Stomach (tissue), 9 donors: ENCODE measurements around the gene DTYMK. TPM values are rescaled to one million over a fixed set of nuclear protein-coding genes. Genes with fewer than 3 reads are reported as not detected.

Experiments
- DNase-seq, 2 donors: peaks; one replicate each; pipeline versions ENCODE4 v3.0.0 to v3.0.0-alpha.2; 2013 to 2019
- H3K27ac ChIP-seq, 5 donors: fragments of 200-600 bp in 4 of 5; sonication (generic) in 4 of 5; one replicate each; pipeline ENCODE4 v1.5.1; 2013 to 2019; ENCODE audit warnings: mild to moderate bottlenecking in 1 of 5, moderate library complexity in 1 of 5
- H3K27me3 ChIP-seq, 3 donors: fragments of 200-600 bp; sonication (generic); one replicate each; pipeline ENCODE4 v1.5.1; 2017 to 2019; ENCODE audit warnings: mixed run types in 1 of 3
- H3K36me3 ChIP-seq, 4 donors: fragments of 200-600 bp; sonication (generic); 1 replicate in 3 of 4; 2 replicates in 1 of 4; pipeline ENCODE4 v1.5.1; 2016 to 2019
- H3K4me1 ChIP-seq, 4 donors: fragments of 200-600 bp; sonication (generic); one replicate each; pipeline ENCODE4 v1.5.1; 2016 to 2019
- H3K4me3 ChIP-seq, 4 donors: fragments of 200-600 bp; sonication (generic) in 3 of 4; one replicate each; pipeline ENCODE4 v1.5.1; 2016 to 2019; ENCODE audit warnings: mild to moderate bottlenecking in 1 of 4
- H3K9me3 ChIP-seq, 4 donors: fragments of 200-600 bp; sonication (generic); one replicate each; pipeline ENCODE4 v1.5.1; 2016 to 2019
- CTCF ChIP-seq, 7 experiments: fragments of 450-650 bp in 4 of 7; fragments of 200-600 bp in 3 of 7; sonication (generic) in 3 of 7; IDR thresholded peaks; one replicate each; pipeline ENCODE4 v1.5.1; 2016 to 2019; ENCODE audit warnings: antibody characterized with exemption in 7 of 7, control low read depth in 2 of 7, mild to moderate bottlenecking in 1 of 7
- EP300 ChIP-seq: sonication (generic); formaldehyde crosslinking; IDR thresholded peaks from one replicate; pipeline ENCODE4 v1.6.1; 2017; ENCODE audit warnings: antibody characterized with exemption
- POLR2A ChIP-seq, 4 donors: fragments of 450-650 bp; IDR thresholded peaks; one replicate each; pipeline ENCODE4 v1.6.1; 2016; ENCODE audit warnings: antibody characterized with exemption in 4 of 4, control low read depth in 2 of 4, mild to moderate bottlenecking in 1 of 4, moderate library complexity in 1 of 4
- POLR2AphosphoS5 ChIP-seq, 3 donors: sonication (generic); formaldehyde crosslinking; IDR thresholded peaks; one replicate each; pipeline ENCODE4 v1.6.1; 2016; ENCODE audit warnings: antibody characterized with exemption in 3 of 3
- WGBS, 5 donors: extraction: QIAGEN DNeasy Blood & Tissue Kit in 3 of 5; methylation state at CpG; one replicate each; pipeline versions ENCODE4 v1.1.5 to v1.1.7; 2013 to 2018; 5-methylcytosine and 5-hydroxymethylcytosine counted together
- intact Hi-C: fragments of 100-400 bp; cut with DNase I; formaldehyde crosslinking; loops from one replicate; pipeline ENCODE4 v1.15.1; 2023; ENCODE audit warnings: low total_unique reads
- polyA plus RNA-seq, 3 donors: library from polyadenylated mRNA; stranded (reverse); fragments of 200-250 nt; gene quantifications; one replicate each; pipeline ENCODE4 v1.2.3, GENCODE V29; 2013
- total RNA-seq, 5 donors: library from RNA; depleted of rRNA; stranded (reverse); fragments of >200 nt; gene quantifications; one replicate each; pipeline versions ENCODE4 v1.1.0 to v1.2.3, GENCODE V29; 2014 to 2016
- donor health status: healthy with polysubstance abuse.
- donor health status: Bipolar disorder and iron deficiency.
- donor health status: healthy.

Gene DTYMK
- total and polyA plus RNA-seq, 8 donors: 3.5 to 50.0 (median 21.7) TPM

- intact Hi-C loops: no loop called here
- Histone ChIP-seq H3K4me3 (peak overlapping the region; percentile 75 to 94 (median 90)), H3K4me1 (peaks cover 19 to 27% (median 23%) of the 10 kb centered on the region in 4 donors), H3K27me3 (no peaks in the 10 kb centered on the region), H3K9me3 (peaks cover 0 to 4% (median 0%) of the 10 kb centered on the region in 4 donors), H3K36me3 (peaks cover 27 to 40% (median 39%) of the 10 kb centered on the region in 4 donors), H3K27ac (peak overlapping the region; percentile 95 to 99 (median 97))
- 36 to 58% (median 44%) methylated on average over 7 to 11 of the region's 11 CpGs for WGBS, 5 donors
- TF ChIP-seq POLR2AphosphoS5 (IDR thresholded peaks at IDR 0.05) (no peak), CTCF (IDR thresholded peaks at IDR 0.05) (no peak), EP300 (no peak)
- peak; percentile 30 to 50 for DNase-seq
These were observed 16.5 kb upstream of the DTYMK start for GRCh38 chr2:241703032-241703604.

- Histone ChIP-seq H3K27ac (peak overlapping the region; percentile 95 to 99 (median 97)), H3K4me1 (peaks cover 19 to 27% (median 23%) of the 10 kb centered on the region in 4 donors), H3K4me3 (peak overlapping the region; percentile 75 to 94 (median 90)), H3K27me3 (no peaks in the 10 kb centered on the region), H3K36me3 (peaks cover 23 to 33% (median 32%) of the 10 kb centered on the region in 4 donors), H3K9me3 (peaks cover 0 to 4% (median 0%) of the 10 kb centered on the region in 4 donors)
- intact Hi-C loops: no loop called here
- DNase-seq: peak; percentile 83 to 96
- 0 to 3% (median 1%) methylated on average over 10 to 98 of the region's 98 CpGs for WGBS, 5 donors
- TF ChIP-seq CTCF (IDR thresholded peaks at IDR 0.05): peak in 3 of 7 experiments; percentile 5 to 30 (median 25)
- TF ChIP-seq POLR2A (IDR thresholded peaks at IDR 0.05): no peak
These were observed 15.8 kb upstream of the DTYMK start for GRCh38 chr2:241702155-241703031.

GRCh38 chr2:241701399-241702154 lies 15.0 kb upstream of the DTYMK start, which contains the start of gene ING5:
ING5 (plus strand) TSS chr2:241702039; CDS start chr2:241702066, 27 bp downstream.
- intact Hi-C loops: no loop called here
- WGBS, 5 donors: 0 to 1% (median 0%) methylated on average over 2 to 96 of the region's 96 CpGs

More at GRCh38 chr2:241701399-241702154, 15.0 kb upstream of the DTYMK start, which contains the start of gene ING5:
- Histone ChIP-seq H3K27ac (peak within 1 kb of the TSS; percentile 95 to 99 (median 97)), H3K36me3 (peaks cover 16 to 25% (median 23%) of the 10 kb centered on the region in 4 donors), H3K27me3 (no peaks in the 10 kb centered on the region), H3K9me3 (peaks cover 0 to 4% (median 0%) of the 10 kb centered on the region in 4 donors), H3K4me3 (peak within 1 kb of the TSS; percentile 75 to 94 (median 90)), H3K4me1 (peaks cover 19 to 27% (median 23%) of the 10 kb centered on the region in 4 donors)
- TF ChIP-seq CTCF (IDR thresholded peaks at IDR 0.05) (peak in 2 of 7 experiments; percentile 30 to 39), POLR2A (IDR thresholded peaks at IDR 0.05) (peak in 1 of 4 donors; percentile 13), EP300 (no peak), POLR2AphosphoS5 (IDR thresholded peaks at IDR 0.05) (peak; percentile 46 to 89 (median 82))
- DNase-seq: peak; percentile 98 to 99
